PC-3 (cell line): ENCODE results near the gene CDH4.

Source experiments
- CTCF ChIP-seq: fragments of 300-600 bp; sonication (generic); conservative IDR thresholded peaks from 2 replicates; pipeline ENCODE4 v1.5.1; 2017; ENCODE audit warnings: antibody characterized with exemption, low read depth, mild to moderate bottlenecking, low read length
- EZH2 ChIP-seq: fragments of 300-600 bp; sonication (generic); IDR thresholded peaks from one replicate; pipeline ENCODE4 v1.6.1; 2017; ENCODE audit warnings: antibody characterized with exemption, mild to moderate bottlenecking, low read length; ENCODE audit not compliant: unreplicated experiment
- EZH2phosphoT487 ChIP-seq: fragments of 300-600 bp; sonication (generic); IDR thresholded peaks from 2 replicates; pipeline ENCODE4 v1.6.1; 2018; ENCODE audit warnings: mild to moderate bottlenecking, antibody characterized with exemption, low read length, borderline replicate concordance

GRCh38 chr20:61930776-61931475, 678.9 kb downstream of the CDH4 start:
- TF ChIP-seq CTCF (no peak), EZH2 (no peak), EZH2phosphoT487 (no peak)
